ENCODE measurements around the gene RPLP1.

GRCh38 chr15:69462030-69462492, 9.4 kb downstream of the RPLP1 start:
- no peak for TF ChIP-seq JUND (IDR thresholded peaks at IDR 0.05; ENCODE audit: low read length)
- TF ChIP-seq KDM1A (IDR thresholded peaks at IDR 0.05; ENCODE audit: borderline replicate concordance, low read length), result no peak
- no peak for TF ChIP-seq POLR2A (IDR thresholded peaks at IDR 0.05; ENCODE audit: control extremely low read depth in 1 of 2, low read depth in 2 of 2, low read length in 2 of 2)
- TF ChIP-seq, protein P1, sequence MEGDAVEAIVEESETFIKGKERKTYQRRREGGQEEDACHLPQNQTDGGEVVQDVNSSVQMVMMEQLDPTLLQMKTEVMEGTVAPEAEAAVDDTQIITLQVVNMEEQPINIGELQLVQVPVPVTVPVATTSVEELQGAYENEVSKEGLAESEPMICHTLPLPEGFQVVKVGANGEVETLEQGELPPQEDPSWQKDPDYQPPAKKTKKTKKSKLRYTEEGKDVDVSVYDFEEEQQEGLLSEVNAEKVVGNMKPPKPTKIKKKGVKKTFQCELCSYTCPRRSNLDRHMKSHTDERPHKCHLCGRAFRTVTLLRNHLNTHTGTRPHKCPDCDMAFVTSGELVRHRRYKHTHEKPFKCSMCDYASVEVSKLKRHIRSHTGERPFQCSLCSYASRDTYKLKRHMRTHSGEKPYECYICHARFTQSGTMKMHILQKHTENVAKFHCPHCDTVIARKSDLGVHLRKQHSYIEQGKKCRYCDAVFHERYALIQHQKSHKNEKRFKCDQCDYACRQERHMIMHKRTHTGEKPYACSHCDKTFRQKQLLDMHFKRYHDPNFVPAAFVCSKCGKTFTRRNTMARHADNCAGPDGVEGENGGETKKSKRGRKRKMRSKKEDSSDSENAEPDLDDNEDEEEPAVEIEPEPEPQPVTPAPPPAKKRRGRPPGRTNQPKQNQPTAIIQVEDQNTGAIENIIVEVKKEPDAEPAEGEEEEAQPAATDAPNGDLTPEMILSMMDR (IDR thresholded peaks at IDR 0.05; ENCODE audit: control extremely low read depth in 1 of 3, insufficient read depth in 1 of 3, low read depth in 1 of 3, low read length in 3 of 3), result no peak
- TF ChIP-seq EP300 (IDR thresholded peaks at IDR 0.05; ENCODE audit: borderline replicate concordance in 1 of 2, low read depth in 2 of 2, low read length in 2 of 2), result no peak
- TF ChIP-seq TAF1 (IDR thresholded peaks at IDR 0.05; ENCODE audit: low read depth, low read length), result no peak
- TF ChIP-seq RAD21 (IDR thresholded peaks at IDR 0.05 in 1 of 2, conservative IDR thresholded peaks at IDR 0.05 in 1 of 2; ENCODE audit: low read depth in 2 of 2, low read length in 2 of 2), result no peak
- TF ChIP-seq USF2 (IDR thresholded peaks at IDR 0.05; ENCODE audit: low read length), result no peak
- TF ChIP-seq POLR2AphosphoS5 (IDR thresholded peaks at IDR 0.05; ENCODE audit: low read depth, low read length), result no peak
- TF ChIP-seq, protein P2, sequence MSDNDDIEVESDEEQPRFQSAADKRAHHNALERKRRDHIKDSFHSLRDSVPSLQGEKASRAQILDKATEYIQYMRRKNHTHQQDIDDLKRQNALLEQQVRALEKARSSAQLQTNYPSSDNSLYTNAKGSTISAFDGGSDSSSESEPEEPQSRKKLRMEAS (IDR thresholded peaks at IDR 0.05), result no peak
- no peak for TF ChIP-seq ZNF274 (IDR thresholded peaks at IDR 0.05; ENCODE audit: borderline replicate concordance, extremely low read depth, low read length)
- TF ChIP-seq ATF3 (IDR thresholded peaks at IDR 0.05; ENCODE audit: insufficient read depth, low read depth, low read length), result no peak
- no peak for TF ChIP-seq EGR1 (IDR thresholded peaks at IDR 0.05; ENCODE audit: borderline replicate concordance, low read depth, low read length)

Measured in H1 (cell line).